A549 treated with AZD9567 at 1 μM for 4 hours (cell line): ENCODE results near the gene KRT14. TPM values are rescaled to one million over a fixed set of nuclear protein-coding genes. Genes with fewer than 3 reads are reported as not detected.

Experiments
- total RNA-seq: library from RNA; stranded (reverse); fragments of 200-300 nt; extraction: Qiagen RNA extraction; gene quantifications from 5 replicates; pipeline ENCODE4 v1.2.3, GENCODE V29; 2022; ENCODE audit not compliant: insufficient read depth

The KRT14 gene
- 0.08 to 0.13 TPM (median 0.10 TPM) in 3 of 5 replicates, not detected in the others for total RNA-seq

DNA sequence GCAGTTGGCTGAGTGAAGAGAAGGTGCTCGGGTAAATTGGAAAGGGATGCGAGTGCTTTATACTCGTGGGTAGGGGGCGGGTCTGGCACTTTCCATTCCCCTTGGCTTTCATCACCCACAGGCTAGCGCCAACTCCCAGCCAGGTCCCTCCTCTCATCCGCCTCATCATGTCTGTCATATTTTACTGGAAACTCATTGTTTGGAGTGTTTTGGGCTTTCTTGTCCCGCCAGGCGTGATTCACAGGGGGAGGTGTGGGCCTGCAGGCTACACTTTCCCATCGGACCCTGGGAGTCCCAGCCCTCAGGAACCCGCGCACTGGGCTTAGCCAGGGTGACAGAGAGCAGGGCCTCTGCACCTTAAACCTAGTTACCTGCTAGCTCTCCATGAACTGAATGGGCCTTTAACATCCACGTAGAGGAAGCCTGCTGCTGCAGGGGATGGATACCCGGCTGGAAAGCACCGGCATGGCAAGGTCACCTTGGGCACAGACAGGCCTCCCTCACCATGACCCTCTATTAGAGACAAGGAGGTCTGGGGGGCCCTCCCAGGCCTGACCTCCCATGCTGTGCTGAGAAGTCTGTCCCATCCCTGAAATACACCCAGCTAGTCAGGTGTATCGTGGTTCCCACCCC is at the start of gene KRT14:
Gene KRT14 (minus strand): TSS at position 33 of the 633 bp plus-strand sequence. CDS start 61 bp downstream, outside the sequence.

GRCh38 chr17:41624208-41625101 is 37.8 kb upstream of the KRT14 start, which contains the start of gene KRT17:
Gene KRT17 (minus strand): TSS chr17:41624575. CDS start chr17:41624509, 66 bp downstream.

DNA sequence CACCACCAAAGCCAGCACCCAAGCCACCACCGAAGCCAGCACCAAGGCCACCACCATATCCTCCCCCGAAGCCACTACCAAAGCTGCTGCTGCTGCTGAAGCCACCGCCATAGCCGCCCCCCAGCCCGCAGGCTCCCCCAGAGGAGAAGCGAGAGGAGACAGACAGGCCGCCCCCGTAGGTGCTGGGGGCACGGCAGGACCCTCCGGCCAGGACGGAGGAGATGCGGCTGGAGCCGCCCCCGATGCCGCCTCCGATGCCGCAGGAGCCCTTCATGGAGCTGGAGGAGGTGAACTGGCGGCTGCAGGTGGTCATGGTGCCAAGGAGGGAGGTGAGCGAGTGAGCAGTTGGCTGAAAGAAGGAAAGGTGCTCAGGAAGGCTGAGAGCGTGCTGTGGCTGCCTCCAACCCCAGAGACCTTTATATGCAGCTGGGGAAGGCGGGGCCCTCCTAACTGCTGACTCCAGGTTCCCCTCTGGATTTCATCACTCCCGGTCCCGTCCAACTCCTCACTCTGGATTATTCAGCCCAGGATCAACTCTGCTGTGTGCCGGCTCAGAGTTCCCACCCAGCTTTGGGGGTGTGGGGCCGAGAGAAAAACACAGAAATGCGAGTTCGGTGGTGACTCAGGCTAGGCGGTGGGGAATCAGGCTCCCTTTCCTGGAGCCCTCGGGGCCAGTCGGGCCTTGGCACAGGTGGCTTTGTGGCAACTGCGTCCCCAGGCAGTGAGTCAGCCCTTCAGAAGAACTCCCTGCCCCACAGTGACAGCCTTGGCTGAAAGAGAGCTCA is 25.9 kb upstream of the KRT14 start, which contains the start of gene KRT16:
Gene KRT16 (minus strand): TSS at position 392 of the 785 bp plus-strand sequence. CDS start 79 bp downstream, at position 313.

GRCh38 chr17:41571561-41572434 is 14.9 kb downstream of the KRT14 start, which contains the start of gene KRT9:
Gene KRT9 (minus strand): TSS chr17:41572059. CDS start chr17:41571992, 67 bp downstream.

Other genes starting within 250 kb of the KRT14 start
- not detected in 5 replicates for gene KRT33A, start 236.1 kb downstream of the KRT14 start, total RNA-seq
- not detected in 5 replicates for gene KRT33B, start 217.1 kb downstream of the KRT14 start, total RNA-seq
- 0.21 to 1.2 TPM (median 0.29 TPM) in 5 replicates for gene KRT34, start 204.6 kb downstream of the KRT14 start, total RNA-seq
- gene KRT31, start 189.3 kb downstream of the KRT14 start, total RNA-seq = not detected in 5 replicates
- gene KRT37, start 162.3 kb downstream of the KRT14 start, total RNA-seq = not detected in 5 replicates
- not detected in 5 replicates for gene KRT38, start 145.9 kb downstream of the KRT14 start, total RNA-seq
- not detected in 5 replicates for gene KRT32, start 119.5 kb downstream of the KRT14 start, total RNA-seq
- not detected in 5 replicates for gene KRT35, start 105.7 kb downstream of the KRT14 start, total RNA-seq
- gene KRT36, start 97.0 kb downstream of the KRT14 start, total RNA-seq = not detected in 5 replicates
- gene KRT13, start 81.3 kb downstream of the KRT14 start, total RNA-seq = 0.08 to 0.50 TPM (median 0.30 TPM) in 3 of 5 replicates, not detected in the others
- gene KRT15, start 68.0 kb downstream of the KRT14 start, total RNA-seq = 2.1 to 2.6 TPM (median 2.5 TPM) in 5 replicates
- gene KRT19, start 58.6 kb downstream of the KRT14 start, total RNA-seq = 38.0 to 52.6 TPM (median 41.8 TPM) in 5 replicates
- gene KRT9, start 14.8 kb downstream of the KRT14 start, total RNA-seq = not detected in 5 replicates
- gene KRT16, start 25.9 kb upstream of the KRT14 start, total RNA-seq = 0.46 to 0.75 TPM (median 0.64 TPM) in 4 of 5 replicates, not detected in the other
- 0.64 to 0.87 TPM (median 0.80 TPM) in 4 of 5 replicates, not detected in the other for gene KRT17, start 37.7 kb upstream of the KRT14 start, total RNA-seq
- 1,249 to 1,572 TPM (median 1,406 TPM) in 5 replicates for gene EIF1, start 102.0 kb upstream of the KRT14 start, total RNA-seq
- gene GAST, start 125.4 kb upstream of the KRT14 start, total RNA-seq = 0.23 TPM in 1 of 5 replicates, not detected in the others
- gene HAP1, start 147.7 kb upstream of the KRT14 start, total RNA-seq = 1.6 to 10.1 TPM (median 2.0 TPM) in 5 replicates
- 92.8 to 115 TPM (median 106 TPM) in 5 replicates for gene JUP, start 199.8 kb upstream of the KRT14 start, total RNA-seq
- gene P3H4, start 225.1 kb upstream of the KRT14 start, total RNA-seq = 25.5 to 36.4 TPM (median 34.4 TPM) in 5 replicates
- gene FKBP10, start 226.1 kb upstream of the KRT14 start, total RNA-seq = 91.9 to 106 TPM (median 105 TPM) in 5 replicates
- gene NT5C3B, start 249.3 kb upstream of the KRT14 start, total RNA-seq = 97.2 to 149 TPM (median 112 TPM) in 5 replicates